Measurements from ENCODE around the gene PWP1. TPM values are rescaled to one million over a fixed set of nuclear protein-coding genes. Genes with fewer than 3 reads are reported as not detected.
A peak's percentile ranks its signal among the peaks of the same experiment; 100 is the strongest.

PWP1 gene
- total and polyA plus RNA-seq, 10 of the 15 experiments (the other 5 are each of a cell fraction or from before 2014, with no cell fraction given), result 42.4 to 283 (median 84.6) TPM

GRCh38 chr12:107715780-107716179 is 30.2 kb downstream of the PWP1 start:
- RAD21 ChIA-PET (ENCODE audit: unreplicated experiment), result no interaction called here
- peaks cover 0 to 10% of the 10 kb centered on the region in 2 experiments; a peak in 2 of 4 replicates for H3K36me3 ChIP-seq (ENCODE audit: control insufficient read depth in 2 of 2, insufficient read depth in 2 of 2, low read length in 1 of 2)
- intact Hi-C loops (cut with micrococcal nuclease; ENCODE audit: unreplicated experiment), result no loop called here

GRCh38 chr12:107718606-107719005 is 33.0 kb downstream of the PWP1 start:
- no peak overlapping the region for H2AFZ ChIP-seq (ENCODE audit: control insufficient read depth, low read depth, low read length)
- CTCF ChIA-PET, result interaction anchor here (1.5 to 1.6 kb wide), 2 partner anchors 48 to 167 kb away, joined by 3 to 5 read pairs; no protein-coding TSS in a partner anchor
- no peaks in the 10 kb centered on the region for H3K4me1 ChIP-seq (ENCODE audit: control insufficient read depth, insufficient read depth, low read length)
- in situ Hi-C loops (cut with MboI) (no loop called here), intact Hi-C loops (cut with micrococcal nuclease; ENCODE audit: unreplicated experiment) (no loop called here)
- no peak for TF ChIP-seq E2F4 (IDR thresholded peaks at IDR 0.05; ENCODE audit: low read depth, low read length)
- 0 out of 2 replicates have a peak, but pooled peaks have one; percentile 14 for TF ChIP-seq YY1 (IDR thresholded peaks at IDR 0.05; ENCODE audit: low read depth, low read length)
- TF ChIP-seq CREM (IDR thresholded peaks at IDR 0.05; ENCODE audit: low read depth), result no peak
- no peak for TF ChIP-seq CHD1 (IDR thresholded peaks at IDR 0.05; ENCODE audit: low read depth, low read length)
- peak; percentile 65 for TF ChIP-seq RUNX3 (IDR thresholded peaks at IDR 0.05; ENCODE audit: low read length)
- 0 out of 2 replicates have a peak, but pooled peaks have one; percentile 31 for TF ChIP-seq JUNB (IDR thresholded peaks at IDR 0.05)
- TF ChIP-seq PBX3 (IDR thresholded peaks at IDR 0.05; ENCODE audit: insufficient replicate concordance, low read depth, low read length), result no peak
- no peak for TF ChIP-seq MAX (IDR thresholded peaks at IDR 0.05; ENCODE audit: low read depth, low read length)
- TF ChIP-seq ZNF274 (IDR thresholded peaks at IDR 0.05; ENCODE audit: insufficient read depth, insufficient read length), result no peak
- no peak for TF ChIP-seq SMAD1 (IDR thresholded peaks at IDR 0.05; ENCODE audit: low read depth, partially characterized antibody)
- TF ChIP-seq TCF7 (IDR thresholded peaks at IDR 0.05; ENCODE audit: borderline replicate concordance), result no peak
- peaks cover 0 to 3% of the 10 kb centered on the region in 2 experiments; a peak in 2 of 4 replicates for H3K36me3 ChIP-seq (ENCODE audit: control insufficient read depth in 2 of 2, insufficient read depth in 2 of 2, low read length in 1 of 2)
- H3K79me2 ChIP-seq (ENCODE audit: control insufficient read depth, insufficient read depth, low read length), result no peaks in the 10 kb centered on the region
- POLR2A ChIA-PET, result no interaction called here
- SMC1A ChIA-PET (ENCODE audit: uncharacterized antibody, unreplicated experiment), result no interaction called here
- no peaks in the 10 kb centered on the region for H3K27me3 ChIP-seq (replicated peaks in 1 of 2; ENCODE audit: control insufficient read depth in 2 of 2, insufficient read depth in 2 of 2, low read length in 1 of 2)
- DNase-seq (ENCODE audit: low read depth, low spot score), result no peak
- no peaks in the 10 kb centered on the region for H3K9me3 ChIP-seq (replicated peaks; ENCODE audit: control insufficient read depth, insufficient read depth, low read length)
- H3K4me2 ChIP-seq (ENCODE audit: control insufficient read depth, insufficient read depth), result no peak overlapping the region
- FAIRE-seq, result no peak
- H3K9ac ChIP-seq (ENCODE audit: control insufficient read depth, insufficient read depth, low read length), result no peak overlapping the region
- no TSS peak for BruUV-seq (replicated peaks)
- no peak overlapping the region for H3K4me3 ChIP-seq
- H3K27ac ChIP-seq (ENCODE audit: control insufficient read depth, insufficient read depth), result no peak overlapping the region
- WGBS (ENCODE audit: insufficient coverage, insufficient replicate concordance, low lambda C conversion rate, missing lambda C conversion rate), result 100% methylated on average over 1 of the region's 1 CpG
- H4K20me1 ChIP-seq (ENCODE audit: control insufficient read depth, insufficient read depth), result no peaks in the 10 kb centered on the region
- ATAC-seq, result peak; percentile 23; the same call in 1 of the 3 replicates
- RAD21 ChIA-PET (ENCODE audit: unreplicated experiment), result no interaction called here

More at GRCh38 chr12:107715780-107716179, 30.2 kb downstream of the PWP1 start:
- Histone ChIP-seq H3K79me2 (ENCODE audit: control insufficient read depth, insufficient read depth, low read length) (no peaks in the 10 kb centered on the region), H3K9me3 (replicated peaks; ENCODE audit: control insufficient read depth, insufficient read depth, low read length) (no peaks in the 10 kb centered on the region), H3K4me3 (no peak overlapping the region), H3K9ac (ENCODE audit: control insufficient read depth, insufficient read depth, low read length) (no peak overlapping the region), H3K4me2 (ENCODE audit: control insufficient read depth, insufficient read depth) (no peak overlapping the region), H3K4me1 (ENCODE audit: control insufficient read depth, insufficient read depth, low read length) (no peaks in the 10 kb centered on the region), H4K20me1 (ENCODE audit: control insufficient read depth, insufficient read depth) (no peaks in the 10 kb centered on the region), H3K27me3 (replicated peaks in 1 of 2; ENCODE audit: control insufficient read depth in 2 of 2, insufficient read depth in 2 of 2, low read length in 1 of 2) (no peaks in the 10 kb centered on the region), H3K27ac (ENCODE audit: control insufficient read depth, insufficient read depth) (no peak overlapping the region), H2AFZ (ENCODE audit: control insufficient read depth, low read depth, low read length) (no peak overlapping the region)
- POLR2A ChIA-PET, result no interaction called here
- ATAC-seq, result no peak
- SMC1A ChIA-PET (ENCODE audit: uncharacterized antibody, unreplicated experiment), result no interaction called here
- BruUV-seq (replicated peaks), result no TSS peak
- no peak for FAIRE-seq
- in situ Hi-C loops (cut with MboI), result no loop called here
- TF ChIP-seq SIN3A (IDR thresholded peaks at IDR 0.05; ENCODE audit: low read depth, low read length), result no peak
- no peak for TF ChIP-seq KAT2A (conservative IDR thresholded peaks at IDR 0.05; ENCODE audit: control insufficient read depth, low read depth, low read length)
- TF ChIP-seq ZSCAN29 (IDR thresholded peaks at IDR 0.05), result no peak
- CTCF ChIA-PET, result no interaction called here
- no peak for DNase-seq (ENCODE audit: low read depth, low spot score)

Data from GM12878 (cell line).